Activated CD8-positive, alpha-beta memory T cell treated with anti-CD3 and anti-CD28 coated beads, Interleukin-2, amount 50 U/mL, for 1 hour (primary cell): ENCODE data around the gene RPS23.

ENCODE experiments used
- DNase-seq: peaks from one replicate; pipeline ENCODE4 v3.0.0-alpha.2; 2020; ENCODE audit errors: extremely low read depth

The RPS23 gene

DNA sequence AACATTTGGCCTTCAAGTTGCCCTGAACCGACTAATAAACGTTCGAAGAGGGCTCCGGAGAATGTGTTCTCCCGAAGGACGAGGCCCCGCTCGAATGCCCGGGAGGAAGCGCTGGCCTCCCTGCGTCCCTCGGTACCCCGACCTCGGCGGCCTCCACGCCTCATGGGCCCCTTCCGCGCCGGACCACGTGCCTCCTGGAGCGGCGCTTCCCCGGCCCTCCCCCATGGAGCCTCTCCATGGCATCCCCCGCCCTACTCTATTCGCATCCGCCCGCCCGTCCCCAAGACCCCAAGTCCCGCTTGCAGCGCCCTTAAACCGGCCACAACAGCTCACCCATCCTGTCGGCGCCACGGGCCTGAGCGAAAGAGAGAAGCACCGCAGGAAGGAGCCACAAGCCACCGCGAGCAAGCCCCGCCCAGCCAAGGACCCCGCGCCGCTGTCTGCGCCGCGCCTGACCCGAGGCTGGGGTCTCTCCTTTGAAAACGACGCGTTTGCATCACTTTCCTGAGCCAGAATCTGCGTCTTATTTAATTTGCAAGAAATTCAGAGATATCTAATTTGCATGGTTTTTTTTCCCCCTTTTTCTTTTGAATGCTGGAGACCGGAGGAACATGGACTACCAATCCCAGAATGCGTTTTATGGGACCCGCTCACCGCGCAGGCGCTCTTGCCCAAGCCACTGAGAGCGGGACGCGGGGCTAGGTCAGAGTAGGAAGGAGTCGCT is at the start of gene RPS23:
TSS of gene RPS23 (minus strand) at position 368 of the 724 bp plus-strand sequence. CDS start at position 337, 31 bp downstream.
- peak; percentile 57 for DNase-seq

GRCh38 chr5:82327941-82328340 is 49.8 kb upstream of the RPS23 start:
- DNase-seq, result no peak

DNA sequence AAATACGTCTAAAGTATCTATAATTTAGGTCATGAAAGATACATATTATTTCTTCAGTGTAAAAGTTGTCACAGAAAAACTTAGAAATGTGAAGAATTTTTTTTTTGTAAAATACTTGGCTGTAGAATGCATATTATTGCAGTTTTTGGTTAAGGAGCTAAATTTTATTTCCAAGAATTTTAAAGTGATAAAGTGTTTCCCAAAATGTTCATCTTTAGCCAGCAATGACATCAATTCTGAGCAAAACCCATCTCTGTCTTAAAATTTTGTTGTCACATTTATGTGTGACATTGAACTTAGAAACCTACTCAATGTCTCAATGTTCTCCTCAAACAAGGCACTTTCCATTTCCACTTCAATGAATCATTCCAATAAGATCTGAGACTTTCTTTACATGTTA is 47.8 kb upstream of the RPS23 start:
- no peak for DNase-seq

DNA sequence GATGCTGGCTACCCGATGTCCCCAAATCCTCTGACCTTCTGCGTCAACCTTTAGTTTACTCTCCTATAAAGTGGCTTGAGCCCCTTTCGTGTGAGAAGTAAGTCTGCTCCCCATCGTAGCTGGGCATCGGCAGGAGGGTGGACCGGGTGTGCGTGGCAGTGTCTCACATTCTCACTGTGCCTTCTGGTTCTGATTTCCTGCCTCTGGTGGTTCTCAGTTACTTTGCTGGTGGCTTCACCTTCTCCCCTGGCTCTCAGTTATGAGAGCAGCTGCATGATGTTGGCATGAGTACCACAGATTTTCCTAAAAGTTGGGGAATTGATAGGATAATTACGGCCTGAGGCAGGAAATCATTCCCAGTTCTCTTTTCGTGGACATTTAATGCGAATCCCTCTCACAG is 47.0 kb upstream of the RPS23 start:
- no peak for DNase-seq

- DNase-seq, result no peak
Measured at GRCh38 chr5:82320966-82321365, 42.8 kb upstream of the RPS23 start.

DNA sequence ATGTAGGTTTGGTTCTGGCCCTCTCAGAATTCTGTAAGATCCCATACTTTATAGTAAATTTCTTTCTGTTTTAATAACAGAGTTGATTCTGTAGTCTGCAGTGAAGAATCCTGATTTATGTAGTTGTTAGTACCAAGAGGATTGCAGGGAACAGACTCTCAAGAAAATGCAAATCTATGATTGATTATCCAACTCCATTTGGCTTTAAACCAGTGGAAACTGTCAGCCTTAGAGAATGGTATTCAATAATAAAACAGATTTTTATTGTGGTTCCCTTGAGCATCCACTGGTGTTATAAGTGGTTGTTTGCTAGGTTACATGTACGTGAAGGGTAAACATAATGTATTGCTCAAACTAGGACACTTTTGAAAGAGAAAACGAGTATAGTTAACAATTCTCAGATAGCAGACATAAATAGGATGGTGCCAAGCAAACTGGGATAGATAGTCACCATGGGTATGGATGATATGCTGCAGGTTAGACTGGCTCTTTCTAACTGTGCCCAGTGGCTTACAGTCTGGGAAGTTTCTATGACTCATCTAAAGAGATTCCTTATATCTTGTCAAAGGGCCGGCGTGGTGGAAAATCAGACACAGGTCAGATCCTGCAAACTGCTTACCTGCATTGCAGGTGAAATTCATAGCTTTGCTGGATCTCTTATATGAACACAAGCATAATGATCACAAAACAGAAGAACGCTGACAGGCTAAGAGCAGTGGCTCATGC is 41.7 kb upstream of the RPS23 start:
- DNase-seq, result no peak

DNA sequence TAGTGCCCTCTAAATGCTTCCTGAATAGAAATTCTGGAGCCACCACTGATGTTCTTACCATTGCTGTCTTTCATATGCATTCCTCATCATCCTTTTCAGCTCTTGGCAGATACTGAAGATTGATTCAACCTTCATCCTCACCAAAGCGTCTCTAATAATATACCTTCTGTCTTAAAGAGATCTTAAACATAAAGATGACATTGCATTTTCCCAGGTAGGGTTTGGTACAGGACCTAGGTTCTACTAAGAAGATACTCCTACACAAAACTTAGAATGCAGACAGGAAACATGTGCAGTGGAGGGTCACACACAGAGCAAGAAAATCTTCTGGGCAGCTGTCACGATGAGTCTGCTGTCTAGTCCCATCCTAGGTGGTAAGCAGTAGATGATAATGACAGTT is 41.0 kb upstream of the RPS23 start:
- DNase-seq, result no peak

DNA sequence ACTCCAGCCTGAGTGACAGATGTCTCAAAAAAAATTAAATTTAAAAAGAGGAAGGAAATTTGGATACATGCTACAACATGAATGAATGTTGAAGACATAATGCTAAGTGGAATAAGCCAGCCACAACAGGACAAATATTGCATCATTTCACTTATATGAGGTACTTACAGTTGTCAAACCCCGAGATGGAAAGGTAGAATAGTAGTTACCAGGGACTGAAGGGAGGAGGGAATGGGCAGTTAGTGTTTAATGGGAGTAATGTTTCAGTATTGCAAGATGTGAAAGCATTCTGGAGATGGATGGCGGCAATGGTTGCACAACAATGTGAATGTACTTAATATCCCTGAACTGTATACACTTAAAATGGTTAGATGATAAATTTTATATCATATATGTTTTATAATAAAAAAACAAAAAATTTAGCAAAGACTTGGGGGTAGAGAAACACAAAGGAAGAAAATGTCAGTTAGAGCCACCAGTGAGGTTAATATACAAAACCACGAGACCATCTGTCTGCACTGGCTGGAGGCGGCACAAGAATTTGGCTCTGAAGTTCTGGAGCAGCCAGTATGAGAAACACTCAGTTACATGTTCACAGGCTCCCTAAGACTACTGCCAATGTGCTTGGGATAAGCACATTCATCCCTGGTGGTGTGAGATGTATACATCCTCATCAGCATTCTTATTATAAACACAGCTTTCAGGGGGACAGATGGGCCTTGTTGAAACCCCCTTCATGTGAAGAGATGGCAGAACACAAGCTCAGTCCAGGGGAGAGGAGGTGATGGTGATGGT is 37.0 kb upstream of the RPS23 start:
- DNase-seq, result no peak

DNA sequence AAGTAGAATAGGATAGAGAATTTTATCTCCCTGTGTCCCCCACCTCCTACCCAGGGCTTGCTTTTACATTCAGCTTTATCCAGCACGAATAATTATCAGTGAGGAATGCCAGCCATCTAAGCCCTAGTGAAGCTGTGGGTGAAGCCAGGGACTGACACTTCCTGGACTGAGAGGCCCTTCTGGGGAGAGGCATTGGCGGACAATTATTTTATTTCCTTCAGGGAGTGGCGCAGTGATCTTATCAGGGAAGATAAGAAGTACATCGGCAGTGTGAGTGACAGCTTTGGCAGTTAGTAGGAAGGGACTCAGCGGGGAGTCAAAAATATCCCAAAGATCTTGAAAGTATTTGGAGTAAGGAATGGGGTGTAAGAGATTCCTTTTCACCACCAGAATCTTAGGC is 34.9 kb upstream of the RPS23 start:
- no peak for DNase-seq

- no peak for DNase-seq
Measured at GRCh38 chr5:82312373-82312856, 34.3 kb upstream of the RPS23 start.

DNA sequence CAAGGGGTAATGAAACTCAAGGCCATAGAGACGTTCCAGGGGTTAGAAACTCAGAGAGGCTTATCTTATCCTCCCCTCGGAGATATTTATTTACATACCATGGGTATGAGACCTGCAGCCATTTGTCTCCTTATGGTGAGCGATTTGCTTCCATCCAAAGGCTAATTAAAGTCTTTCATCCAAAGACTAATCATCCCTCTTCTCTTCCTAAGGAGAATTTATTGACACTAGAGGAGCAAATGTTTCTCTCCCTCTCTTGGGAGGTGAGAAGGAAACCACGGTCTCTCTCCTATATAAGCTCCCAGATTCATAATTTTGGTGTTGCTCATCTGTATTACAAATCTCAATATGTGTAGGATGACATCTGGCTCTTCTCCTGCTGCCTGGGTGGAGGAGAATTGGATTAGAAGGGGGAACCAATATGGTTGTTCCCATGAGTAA is 31.0 kb upstream of the RPS23 start:
- no peak for DNase-seq

DNA sequence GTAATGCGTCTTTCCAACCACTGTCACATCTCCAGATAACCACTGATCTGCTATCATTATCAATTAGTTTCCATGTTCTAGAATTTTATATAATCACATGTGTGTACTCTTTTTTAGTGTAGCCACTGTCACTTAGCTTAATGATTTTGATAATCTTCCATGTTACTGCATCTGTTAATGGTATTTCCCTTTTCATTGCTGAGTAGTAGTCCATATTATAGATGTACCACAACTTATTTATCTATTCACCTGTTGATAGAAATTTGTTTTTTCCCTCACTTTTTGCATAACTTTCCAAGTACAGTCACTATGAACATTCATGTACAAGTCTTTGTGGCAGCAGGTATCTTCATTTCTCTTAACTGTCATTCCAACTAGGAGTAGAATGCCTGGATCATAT is 30.3 kb upstream of the RPS23 start:
- DNase-seq, result no peak

DNA sequence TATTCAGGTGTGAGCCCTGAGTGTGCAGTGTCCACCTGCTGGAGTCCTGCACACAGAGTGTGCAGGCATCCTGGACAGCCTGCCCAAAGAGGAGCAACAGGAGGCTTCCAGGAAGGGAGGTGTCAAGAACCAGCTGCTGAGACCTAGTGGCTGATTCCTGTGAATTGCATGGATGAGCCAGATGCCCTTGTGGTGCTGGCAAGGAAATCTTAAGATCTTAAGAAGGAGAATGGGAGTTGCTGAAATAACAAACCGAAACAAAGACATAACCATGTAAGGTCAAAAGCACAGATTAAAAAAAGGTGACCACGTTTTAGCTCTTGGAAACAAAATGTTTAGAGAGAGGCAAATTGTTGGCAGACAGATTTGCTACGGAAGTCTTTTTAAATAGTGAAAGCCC is 29.3 kb upstream of the RPS23 start:
- DNase-seq, result no peak

DNA sequence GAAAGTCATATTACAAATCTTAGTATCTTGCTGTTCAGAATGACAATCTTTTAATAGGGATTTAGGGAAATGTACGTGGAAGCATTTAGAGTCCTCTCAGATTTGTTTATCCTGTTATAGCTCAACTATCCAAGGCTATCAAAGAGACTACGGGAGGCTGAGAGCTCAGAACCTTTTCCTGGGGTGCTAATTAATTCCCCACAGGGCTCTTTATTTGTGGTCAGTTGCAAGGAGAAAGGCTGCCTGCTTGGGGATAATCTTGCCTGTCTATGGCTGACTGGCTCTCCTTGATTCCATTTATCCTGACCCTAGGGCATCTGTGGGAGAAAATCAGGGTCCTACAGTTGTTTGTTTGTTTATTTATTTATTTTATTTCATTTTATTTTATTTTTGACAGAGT is 28.0 kb upstream of the RPS23 start:
- DNase-seq, result no peak

GRCh38 chr5:82301190-82301589 is 23.0 kb upstream of the RPS23 start:
- DNase-seq, result no peak

DNA sequence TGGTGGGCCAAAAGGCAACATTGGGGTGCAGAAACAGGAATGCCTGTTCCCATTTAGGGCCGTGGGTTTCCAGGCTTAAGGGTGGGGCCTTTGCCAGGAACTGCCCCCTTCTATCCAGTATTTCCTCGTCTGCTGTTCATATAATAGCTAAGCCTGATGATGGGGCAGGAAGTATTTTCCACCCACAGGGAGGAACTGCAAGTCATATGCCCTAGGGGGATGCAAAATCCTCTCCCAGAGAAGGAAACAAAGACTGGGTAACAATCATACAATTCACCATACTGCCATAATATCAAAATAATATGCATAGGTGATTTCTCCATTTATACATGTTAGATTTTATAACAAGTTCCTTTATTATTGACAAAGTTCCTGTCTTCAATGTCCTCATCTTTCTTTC is 20.5 kb upstream of the RPS23 start:
- DNase-seq, result no peak

GRCh38 chr5:82297711-82298110 is 19.6 kb upstream of the RPS23 start:
- no peak for DNase-seq

- no peak for DNase-seq
Measured at GRCh38 chr5:82296929-82297328, 18.8 kb upstream of the RPS23 start.

DNA sequence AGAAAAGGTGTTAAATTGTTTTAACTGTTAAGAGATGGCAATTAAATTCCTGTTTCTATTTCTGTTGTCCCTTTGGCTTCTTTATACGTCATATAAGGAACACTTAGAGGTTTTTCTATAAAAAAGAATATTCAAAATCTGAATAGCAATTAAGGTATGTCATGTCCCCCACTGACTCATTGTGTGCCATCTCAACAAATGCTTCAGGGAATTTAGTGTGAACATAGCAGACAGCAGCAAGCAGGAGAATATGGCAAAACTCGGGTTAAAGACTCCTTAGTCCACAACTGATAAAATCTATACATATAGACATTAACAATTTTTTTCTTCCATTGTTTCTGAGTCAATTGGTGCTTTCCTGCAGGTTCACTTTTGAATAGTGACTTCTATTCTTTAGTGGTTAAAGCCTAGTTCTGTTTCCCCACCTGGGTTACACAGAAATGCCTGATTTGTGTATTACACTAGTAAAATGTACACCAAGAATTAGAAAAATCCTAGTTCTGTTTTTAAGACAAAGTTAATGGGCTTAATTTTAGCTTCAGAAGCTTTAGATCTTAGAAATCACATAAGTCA is 17.9 kb upstream of the RPS23 start:
- no peak for DNase-seq

DNA sequence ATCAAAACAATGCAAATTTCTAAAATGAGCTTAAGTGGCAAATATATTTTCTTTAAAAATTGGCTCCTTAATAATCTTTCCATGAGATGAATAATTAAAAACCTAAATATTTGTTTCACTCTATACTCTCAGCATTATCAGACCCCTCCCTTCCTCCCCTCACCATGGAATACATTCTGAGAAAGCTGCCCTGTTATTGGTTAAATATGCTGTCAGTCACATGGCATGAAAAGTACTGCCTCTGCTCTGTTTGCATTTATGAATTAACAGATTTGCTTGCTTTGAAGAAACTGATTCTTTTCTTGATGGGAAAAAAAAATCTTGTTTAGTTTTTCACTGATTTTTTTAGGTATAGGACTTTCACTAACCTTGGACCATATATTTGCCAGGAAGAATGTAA is 17.0 kb upstream of the RPS23 start:
- no peak for DNase-seq

DNA sequence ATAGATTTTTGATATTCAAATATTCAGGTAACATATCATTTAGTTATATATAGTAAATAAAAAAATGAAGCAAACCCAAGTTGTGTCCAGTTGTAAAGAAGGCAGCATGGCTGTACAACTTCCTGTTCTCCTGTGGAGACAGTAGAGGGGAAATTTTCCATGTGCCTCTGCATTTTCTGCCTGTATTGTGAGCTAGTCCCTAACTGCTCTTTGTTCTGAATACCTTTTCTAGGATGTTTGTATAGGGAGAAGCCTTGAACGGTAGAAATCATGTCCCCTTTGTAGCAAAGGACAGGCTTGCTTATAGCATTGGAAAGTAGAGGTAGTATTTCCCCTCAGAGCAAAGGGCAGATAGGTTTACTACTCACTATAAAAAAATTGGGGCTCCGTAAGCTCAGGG is 13.3 kb upstream of the RPS23 start:
- DNase-seq, result no peak

GRCh38 chr5:82290908-82291307 is 12.8 kb upstream of the RPS23 start:
- DNase-seq, result no peak
